SU-DHL-6 (cell line): ENCODE data around the gene PLXND1.

Experiments used
- H2AFZ ChIP-seq: fragments of 200-600 bp; sonication (generic); 2 replicates; pipeline ENCODE4 v1.6.1; 2014; ENCODE audit warnings: low read depth, mild to moderate bottlenecking, moderate library complexity, mixed read lengths, antibody characterized with exemption, low read length; ENCODE audit not compliant: severe bottlenecking
- H3F3A ChIP-seq: fragments of 200-600 bp; shearing (Covaris generic); 2 replicates; pipeline ENCODE4 v1.6.0; 2016; ENCODE audit warnings: antibody characterized with exemption, mild to moderate bottlenecking; ENCODE audit not compliant: insufficient read depth
- H3K27ac ChIP-seq: fragments of 200-600 bp; sonication (generic); 2 replicates; pipeline ENCODE4 v1.5.1; 2016; ENCODE audit warnings: low read depth, mild to moderate bottlenecking, low read length, moderate library complexity, mixed read lengths
- H3K27me3 ChIP-seq: fragments of 200-600 bp; sonication (generic), shearing (Covaris generic); 2 replicates; pipeline ENCODE4 v1.6.0; 2014; ENCODE audit warnings: mild to moderate bottlenecking, low read length
- H3K36me3 ChIP-seq: fragments of 200-600 bp; sonication (generic); 2 replicates; pipeline ENCODE4 v1.6.1; 2014; ENCODE audit warnings: mild to moderate bottlenecking, low read length, mixed read lengths
- H3K4me2 ChIP-seq: fragments of 300-600, 200-600 bp; shearing (Covaris generic), sonication (generic); 2 replicates; pipeline ENCODE4 v1.6.0; 2014; ENCODE audit warnings: low read length, low read depth, mild to moderate bottlenecking; ENCODE audit not compliant: poor library complexity, severe bottlenecking
- H3K4me3 ChIP-seq: fragments of 200-600 bp; sonication (generic); 2 replicates; pipeline ENCODE4 v1.5.1; 2014; ENCODE audit warnings: antibody characterized with exemption, low read length, mild to moderate bottlenecking, mixed read lengths; ENCODE audit not compliant: insufficient read depth, poor library complexity, severe bottlenecking
- H3K79me2 ChIP-seq: fragments of 200-600 bp; sonication (generic); 2 replicates; pipeline ENCODE4 v1.6.1; 2014; ENCODE audit warnings: mild to moderate bottlenecking, low read length, moderate library complexity; ENCODE audit not compliant: insufficient read depth
- H3K9ac ChIP-seq: fragments of 200-600 bp; sonication (generic); 2 replicates; pipeline ENCODE4 v1.7.0; 2014; ENCODE audit warnings: mild to moderate bottlenecking, low read length
- H3K9me2 ChIP-seq: fragments of 200-600 bp; sonication (generic); replicated peaks from 2 replicates; pipeline ENCODE4 v1.6.1; 2014; ENCODE audit warnings: low read length; ENCODE audit not compliant: insufficient read depth
- H3K9me3 ChIP-seq: fragments of 200-600 bp; sonication (generic); 2 replicates; pipeline ENCODE4 v1.6.1; 2014; ENCODE audit warnings: low read length, mixed read lengths; ENCODE audit not compliant: insufficient read depth
- H4K20me1 ChIP-seq: fragments of 200-600 bp; sonication (generic); 2 replicates; pipeline ENCODE4 v1.6.1; 2014; ENCODE audit warnings: low read depth, mild to moderate bottlenecking, antibody characterized with exemption, low read length, moderate library complexity, mixed read lengths
- EZH2phosphoT487 ChIP-seq: fragments of 200-600 bp; sonication (generic), shearing (Covaris generic); conservative IDR thresholded peaks from 2 replicates; pipeline ENCODE4 v1.6.1; 2018; ENCODE audit warnings: mild to moderate bottlenecking, antibody characterized with exemption, low read length, moderate library complexity, mixed read lengths
- TF ChIP-seq, protein P1 (sequence below): fragments of 200-600 bp; sonication (generic); IDR thresholded peaks from one replicate; pipeline ENCODE4 v1.5.1; 2017; ENCODE audit warnings: antibody characterized with exemption, mild to moderate bottlenecking, low read length, moderate library complexity; ENCODE audit not compliant: insufficient read depth, poor library complexity, severe bottlenecking

PLXND1 gene

GRCh38 chr3:129638481-129638880, 32.0 kb upstream of the PLXND1 start:
- H3K4me3 ChIP-seq: no peak overlapping the region
- TF ChIP-seq EZH2phosphoT487: no peak
- TF ChIP-seq, protein P1, sequence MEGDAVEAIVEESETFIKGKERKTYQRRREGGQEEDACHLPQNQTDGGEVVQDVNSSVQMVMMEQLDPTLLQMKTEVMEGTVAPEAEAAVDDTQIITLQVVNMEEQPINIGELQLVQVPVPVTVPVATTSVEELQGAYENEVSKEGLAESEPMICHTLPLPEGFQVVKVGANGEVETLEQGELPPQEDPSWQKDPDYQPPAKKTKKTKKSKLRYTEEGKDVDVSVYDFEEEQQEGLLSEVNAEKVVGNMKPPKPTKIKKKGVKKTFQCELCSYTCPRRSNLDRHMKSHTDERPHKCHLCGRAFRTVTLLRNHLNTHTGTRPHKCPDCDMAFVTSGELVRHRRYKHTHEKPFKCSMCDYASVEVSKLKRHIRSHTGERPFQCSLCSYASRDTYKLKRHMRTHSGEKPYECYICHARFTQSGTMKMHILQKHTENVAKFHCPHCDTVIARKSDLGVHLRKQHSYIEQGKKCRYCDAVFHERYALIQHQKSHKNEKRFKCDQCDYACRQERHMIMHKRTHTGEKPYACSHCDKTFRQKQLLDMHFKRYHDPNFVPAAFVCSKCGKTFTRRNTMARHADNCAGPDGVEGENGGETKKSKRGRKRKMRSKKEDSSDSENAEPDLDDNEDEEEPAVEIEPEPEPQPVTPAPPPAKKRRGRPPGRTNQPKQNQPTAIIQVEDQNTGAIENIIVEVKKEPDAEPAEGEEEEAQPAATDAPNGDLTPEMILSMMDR: no peak
- H3K9ac ChIP-seq: no peak overlapping the region
- no peak overlapping the region for H3K4me2 ChIP-seq
- H3K36me3 ChIP-seq: no peaks in the 10 kb centered on the region
- H3K27ac ChIP-seq: no peak overlapping the region
- H3F3A ChIP-seq: no peaks in the 10 kb centered on the region
- H3K9me3 ChIP-seq: no peaks in the 10 kb centered on the region; the same call in 1 of the 2 replicates
- no peaks in the 10 kb centered on the region for H3K9me2 ChIP-seq
- H3K27me3 ChIP-seq: no peaks in the 10 kb centered on the region
- no peaks in the 10 kb centered on the region for H3K79me2 ChIP-seq
- H4K20me1 ChIP-seq: no peaks in the 10 kb centered on the region
- H2AFZ ChIP-seq: no peak overlapping the region

GRCh38 chr3:129636082-129636481, 29.6 kb upstream of the PLXND1 start:
- Histone ChIP-seq H3K9ac (no peak overlapping the region), H4K20me1 (no peaks in the 10 kb centered on the region), H3K4me2 (no peak overlapping the region), H3K36me3 (no peaks in the 10 kb centered on the region), H3K9me2 (no peaks in the 10 kb centered on the region), H3K27me3 (no peaks in the 10 kb centered on the region), H3K9me3 (no peaks in the 10 kb centered on the region; the same call in 1 of the 2 replicates), H3K4me3 (no peak overlapping the region), H3K79me2 (no peaks in the 10 kb centered on the region), H3F3A (no peaks in the 10 kb centered on the region), H3K27ac (no peak overlapping the region), H2AFZ (no peak overlapping the region)
- TF ChIP-seq, protein P1: no peak
- TF ChIP-seq EZH2phosphoT487: no peak

DNA sequence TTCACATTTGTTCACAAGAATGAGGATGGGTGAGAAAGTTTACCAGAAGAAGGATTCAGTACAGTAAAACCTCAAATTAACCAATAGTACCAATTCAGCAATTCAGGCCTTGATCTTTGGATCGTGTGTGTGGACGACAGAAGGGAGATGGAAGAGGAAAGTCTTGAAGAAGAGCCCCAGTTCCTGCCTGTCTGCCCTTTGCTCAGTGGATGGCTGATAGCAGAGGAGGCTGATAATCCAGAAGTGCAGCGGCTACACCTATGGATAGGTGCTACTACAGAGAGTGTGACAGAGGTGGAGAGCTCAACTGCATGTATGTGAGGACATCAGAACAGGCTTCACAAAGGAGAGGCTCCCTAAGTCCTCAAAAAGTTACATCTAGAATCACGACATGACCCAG, 29.2 kb upstream of the PLXND1 start:
- TF ChIP-seq, protein P1: no peak
- no peak for TF ChIP-seq EZH2phosphoT487
- Histone ChIP-seq H3K36me3 (no peaks in the 10 kb centered on the region), H3K4me2 (no peak overlapping the region), H3K9me3 (no peaks in the 10 kb centered on the region; the same call in 1 of the 2 replicates), H3K9ac (no peak overlapping the region), H3K9me2 (no peaks in the 10 kb centered on the region), H2AFZ (no peak overlapping the region), H3K27me3 (no peaks in the 10 kb centered on the region), H4K20me1 (no peaks in the 10 kb centered on the region), H3K4me3 (no peak overlapping the region), H3F3A (no peaks in the 10 kb centered on the region), H3K27ac (no peak overlapping the region), H3K79me2 (no peaks in the 10 kb centered on the region)
